GM12878 (cell line): ENCODE measurements around the gene RCC2. TPM values are rescaled to one million over a fixed set of nuclear protein-coding genes. Genes with fewer than 3 reads are reported as not detected.

Experiments used
- ATAC-seq: fragments of 200-7000 bp; cut with Tn5 transposase; 3 replicates; pipeline ENCODE4 v1.9.1; 2020; ENCODE audit warnings: mild to moderate bottlenecking, moderate library complexity
- BruUV-seq: library from RNA; stranded (reverse); fragments of 400-500 nt; replicated peaks from 2 replicates; lab custom pipeline; 2021; lab: Mats Ljungman, UMichigan
- CTCF ChIA-PET: fragments of 300-600 bp; sonication (Branson Sonifier 250); formaldehyde crosslinking; extraction: SDS; loops from one replicate; lab custom pipeline; 2021; ENCODE audit warnings: inconsistent platforms; lab: Yijun Ruan, JAX
- POLR2A ChIA-PET: fragments of 350-600 bp; formaldehyde crosslinking; extraction: SDS; loops from one replicate; lab custom pipeline; 2021; ENCODE audit warnings: inconsistent platforms; lab: Charles Lee
- RAD21 ChIA-PET: fragments of 300-600 bp; sonication (Branson Sonifier 250); formaldehyde crosslinking; loops from one replicate; lab custom pipeline; 2023; ENCODE audit warnings: antibody characterized with exemption; ENCODE audit not compliant: unreplicated experiment; lab: Charles Lee
- SMC1A ChIA-PET: fragments of 300-600 bp; sonication (Branson Sonifier 250); formaldehyde crosslinking; loops from one replicate; lab custom pipeline; 2023; ENCODE audit not compliant: unreplicated experiment, uncharacterized antibody; lab: Charles Lee
- DNase-seq: peaks from one replicate; pipeline ENCODE4 v3.0.0-alpha.2; 2011; ENCODE audit warnings: low read depth, low spot score
- FAIRE-seq: peaks from 3 replicates; lab custom pipeline; 2011; peaks lifted over from hg19 to GRCh38; lab: Jason Lieb, UNC
- H2AFZ ChIP-seq: 2 replicates; pipeline ENCODE4 v1.6.0; 2011; ENCODE audit warnings: low read depth, low read length, control low read depth; ENCODE audit not compliant: control insufficient read depth
- H3K27ac ChIP-seq: 2 replicates; pipeline ENCODE4 v1.5.1; 2011; ENCODE audit warnings: control low read depth; ENCODE audit not compliant: control insufficient read depth, insufficient read depth
- H3K27me3 ChIP-seq, 2 experiments: replicated peaks in 1 of 2; 2 replicates each; pipeline versions ENCODE4 v1.6.0 to v1.6.1; 2011; ENCODE audit warnings: low read length in 1 of 2; ENCODE audit not compliant: control insufficient read depth in 2 of 2, insufficient read depth in 2 of 2
- H3K36me3 ChIP-seq, 2 experiments: 2 replicates each; pipeline ENCODE4 v1.5.1; 2011; ENCODE audit warnings: low read length in 1 of 2; ENCODE audit not compliant: control insufficient read depth in 2 of 2, insufficient read depth in 2 of 2
- H3K4me1 ChIP-seq: 2 replicates; pipeline ENCODE4 v1.6.1; 2011; ENCODE audit warnings: mild to moderate bottlenecking, low read length, moderate library complexity, mixed read lengths; ENCODE audit not compliant: control insufficient read depth, insufficient read depth
- H3K4me2 ChIP-seq: 2 replicates; pipeline ENCODE4 v1.6.0; 2011; ENCODE audit warnings: control low read depth; ENCODE audit not compliant: control insufficient read depth, insufficient read depth
- H3K4me3 ChIP-seq: fragments of 200-600 bp; sonication (generic); 2 replicates; pipeline ENCODE4 v1.5.1; 2016
- H3K79me2 ChIP-seq: 2 replicates; pipeline ENCODE4 v1.6.0; 2011; ENCODE audit warnings: low read length; ENCODE audit not compliant: control insufficient read depth, insufficient read depth
- H3K9ac ChIP-seq: 2 replicates; pipeline ENCODE4 v1.8.0; 2011; ENCODE audit warnings: low read length, control low read depth, mixed read lengths; ENCODE audit not compliant: control insufficient read depth, insufficient read depth
- H3K9me3 ChIP-seq: replicated peaks from 3 replicates; pipeline ENCODE4 v1.5.1; 2011; ENCODE audit warnings: mild to moderate bottlenecking, low read length; ENCODE audit not compliant: control insufficient read depth, insufficient read depth
- H4K20me1 ChIP-seq: 2 replicates; pipeline ENCODE4 v1.6.0; 2011; ENCODE audit not compliant: control insufficient read depth, insufficient read depth
- CHD2 ChIP-seq: IDR thresholded peaks from 2 replicates; pipeline ENCODE4 v1.6.1; 2011; ENCODE audit warnings: low read depth, low read length, improper control_type of control experiment, borderline replicate concordance
- HDGF ChIP-seq: fragments of 450-650 bp; IDR thresholded peaks from 2 replicates; pipeline ENCODE4 v1.6.1; 2016; ENCODE audit warnings: antibody characterized with exemption
- POU2F2 ChIP-seq: IDR thresholded peaks from 3 replicates; pipeline ENCODE4 v1.6.1; 2011; ENCODE audit warnings: low read depth, mild to moderate bottlenecking, low read length, borderline replicate concordance
- RAD21 ChIP-seq: IDR thresholded peaks from 2 replicates; pipeline ENCODE4 v1.6.1; 2011; ENCODE audit warnings: mild to moderate bottlenecking, low read depth, low read length, moderate library complexity; ENCODE audit not compliant: insufficient read depth
- WGBS: methylation state at CpG from one replicate; pipeline ENCODE4 v1.1.6; 2016; ENCODE audit warnings: low lambda C conversion rate; ENCODE audit not compliant: insufficient replicate concordance, insufficient coverage; ENCODE audit errors: missing lambda C conversion rate; 5-methylcytosine and 5-hydroxymethylcytosine counted together
- in situ Hi-C: fragments of 300-500 bp; cut with MboI; formaldehyde crosslinking; loops from 9 replicates; pipeline ENCODE4 v1.14.3; 2018; ENCODE audit warnings: mixed read lengths
- intact Hi-C: fragments of 100-400 bp; cut with micrococcal nuclease; formaldehyde crosslinking; loops from one replicate; pipeline ENCODE4 v1.14.2; 2022; ENCODE audit not compliant: unreplicated experiment
- polyA plus RNA-seq, 11 experiments: library from polyadenylated mRNA; depleted of rRNA in 4 of 11; unstranded in 6 of 11; stranded (reverse) in 5 of 11; fragments of >200 nt; fragmentation: Nextera tagmentation in 4 of 11; fragmentation: Illumina TruSeq in 1 of 11; extraction: Ambion mirVana in 4 of 11; extraction: Trizol in 1 of 11; gene quantifications; 1 replicate in 1 of 11; 2 replicates in 10 of 11; pipeline versions ENCODE4 v1.2.1 to v1.2.3, GENCODE V29; 2011 to 2016; ENCODE audit warnings: inconsistent platforms in 2 of 11, missing spikeins in 2 of 11, low read depth in 1 of 11
- total RNA-seq, 4 experiments: library from RNA; depleted of rRNA in 3 of 4; stranded (reverse); fragments of >200 nt in 3 of 4; fragmentation: Illumina TruSeq in 1 of 4; extraction: Trizol in 1 of 4; gene quantifications; 2 replicates each; pipeline versions ENCODE4 v1.2.1 to v1.2.3, GENCODE V29; 2013 to 2021
- TF ChIP-seq, protein P1 (sequence below): fragments of 150-350 bp; IDR thresholded peaks from 2 replicates; pipeline ENCODE4 v1.6.1; 2016; ENCODE audit warnings: low read depth, low read length
- TF ChIP-seq, protein P2 (sequence below): fragments of 450-650 bp; formaldehyde crosslinking; IDR thresholded peaks from 2 replicates; pipeline ENCODE4 v1.5.0; 2022; ENCODE audit warnings: mild to moderate bottlenecking, missing genetic modification characterization

The RCC2 gene
- total and polyA plus RNA-seq, 10 of the 15 experiments (the other 5 are each of a cell fraction or from before 2014, with no cell fraction given) = 10.7 to 176 (median 85.5) TPM

DNA sequence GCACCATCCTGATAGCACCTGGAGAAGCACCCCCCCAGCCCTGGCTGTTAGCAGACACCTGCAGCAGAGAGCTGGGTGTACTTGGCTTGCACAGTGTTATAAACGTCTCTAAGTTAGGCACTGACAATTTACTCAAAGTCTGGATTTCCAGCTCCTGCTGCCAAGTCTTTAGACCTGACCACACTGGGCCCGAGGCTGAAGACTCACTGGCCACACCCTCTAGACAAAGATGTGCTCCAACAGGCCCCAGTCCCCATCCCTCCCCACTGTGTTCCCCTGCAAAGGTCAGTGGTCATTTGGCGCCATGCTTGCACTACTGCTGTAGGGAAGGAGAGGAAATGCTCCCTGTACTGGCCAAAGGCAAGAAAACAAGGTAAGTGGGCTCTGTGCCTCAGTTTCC lies 36.4 kb downstream of the RCC2 start:
- H3K4me3 ChIP-seq = no peak overlapping the region
- no peaks in the 10 kb centered on the region for H3K79me2 ChIP-seq
- DNase-seq = no peak
- no peak overlapping the region for H2AFZ ChIP-seq
- H4K20me1 ChIP-seq = no peaks in the 10 kb centered on the region; the same call in 1 of the 2 replicates
- ChIA-PET POLR2A (no interaction called here), SMC1A (no interaction called here), CTCF (no interaction called here), RAD21 (no interaction called here)
- H3K36me3 ChIP-seq = peaks cover 4 to 6% of the 10 kb centered on the region in 2 experiments; a peak in 3 of 4 replicates
- H3K4me2 ChIP-seq = no peak overlapping the region
- no peak for FAIRE-seq
- intact Hi-C loops = no loop called here
- 28% methylated on average over 3 of the region's 3 CpGs for WGBS
- no peaks in the 10 kb centered on the region for H3K9me3 ChIP-seq
- no peaks in the 10 kb centered on the region for H3K27me3 ChIP-seq
- H3K27ac ChIP-seq = no peak overlapping the region
- ATAC-seq = no peak
- TF ChIP-seq CHD2 (no peak), HDGF (no peak), RAD21 (no peak), POU2F2 (no peak)
- TF ChIP-seq, protein P1, sequence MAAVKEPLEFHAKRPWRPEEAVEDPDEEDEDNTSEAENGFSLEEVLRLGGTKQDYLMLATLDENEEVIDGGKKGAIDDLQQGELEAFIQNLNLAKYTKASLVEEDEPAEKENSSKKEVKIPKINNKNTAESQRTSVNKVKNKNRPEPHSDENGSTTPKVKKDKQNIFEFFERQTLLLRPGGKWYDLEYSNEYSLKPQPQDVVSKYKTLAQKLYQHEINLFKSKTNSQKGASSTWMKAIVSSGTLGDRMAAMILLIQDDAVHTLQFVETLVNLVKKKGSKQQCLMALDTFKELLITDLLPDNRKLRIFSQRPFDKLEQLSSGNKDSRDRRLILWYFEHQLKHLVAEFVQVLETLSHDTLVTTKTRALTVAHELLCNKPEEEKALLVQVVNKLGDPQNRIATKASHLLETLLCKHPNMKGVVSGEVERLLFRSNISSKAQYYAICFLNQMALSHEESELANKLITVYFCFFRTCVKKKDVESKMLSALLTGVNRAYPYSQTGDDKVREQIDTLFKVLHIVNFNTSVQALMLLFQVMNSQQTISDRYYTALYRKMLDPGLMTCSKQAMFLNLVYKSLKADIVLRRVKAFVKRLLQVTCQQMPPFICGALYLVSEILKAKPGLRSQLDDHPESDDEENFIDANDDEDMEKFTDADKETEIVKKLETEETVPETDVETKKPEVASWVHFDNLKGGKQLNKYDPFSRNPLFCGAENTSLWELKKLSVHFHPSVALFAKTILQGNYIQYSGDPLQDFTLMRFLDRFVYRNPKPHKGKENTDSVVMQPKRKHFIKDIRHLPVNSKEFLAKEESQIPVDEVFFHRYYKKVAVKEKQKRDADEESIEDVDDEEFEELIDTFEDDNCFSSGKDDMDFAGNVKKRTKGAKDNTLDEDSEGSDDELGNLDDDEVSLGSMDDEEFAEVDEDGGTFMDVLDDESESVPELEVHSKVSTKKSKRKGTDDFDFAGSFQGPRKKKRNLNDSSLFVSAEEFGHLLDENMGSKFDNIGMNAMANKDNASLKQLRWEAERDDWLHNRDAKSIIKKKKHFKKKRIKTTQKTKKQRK = no peak
- TF ChIP-seq, protein P2, sequence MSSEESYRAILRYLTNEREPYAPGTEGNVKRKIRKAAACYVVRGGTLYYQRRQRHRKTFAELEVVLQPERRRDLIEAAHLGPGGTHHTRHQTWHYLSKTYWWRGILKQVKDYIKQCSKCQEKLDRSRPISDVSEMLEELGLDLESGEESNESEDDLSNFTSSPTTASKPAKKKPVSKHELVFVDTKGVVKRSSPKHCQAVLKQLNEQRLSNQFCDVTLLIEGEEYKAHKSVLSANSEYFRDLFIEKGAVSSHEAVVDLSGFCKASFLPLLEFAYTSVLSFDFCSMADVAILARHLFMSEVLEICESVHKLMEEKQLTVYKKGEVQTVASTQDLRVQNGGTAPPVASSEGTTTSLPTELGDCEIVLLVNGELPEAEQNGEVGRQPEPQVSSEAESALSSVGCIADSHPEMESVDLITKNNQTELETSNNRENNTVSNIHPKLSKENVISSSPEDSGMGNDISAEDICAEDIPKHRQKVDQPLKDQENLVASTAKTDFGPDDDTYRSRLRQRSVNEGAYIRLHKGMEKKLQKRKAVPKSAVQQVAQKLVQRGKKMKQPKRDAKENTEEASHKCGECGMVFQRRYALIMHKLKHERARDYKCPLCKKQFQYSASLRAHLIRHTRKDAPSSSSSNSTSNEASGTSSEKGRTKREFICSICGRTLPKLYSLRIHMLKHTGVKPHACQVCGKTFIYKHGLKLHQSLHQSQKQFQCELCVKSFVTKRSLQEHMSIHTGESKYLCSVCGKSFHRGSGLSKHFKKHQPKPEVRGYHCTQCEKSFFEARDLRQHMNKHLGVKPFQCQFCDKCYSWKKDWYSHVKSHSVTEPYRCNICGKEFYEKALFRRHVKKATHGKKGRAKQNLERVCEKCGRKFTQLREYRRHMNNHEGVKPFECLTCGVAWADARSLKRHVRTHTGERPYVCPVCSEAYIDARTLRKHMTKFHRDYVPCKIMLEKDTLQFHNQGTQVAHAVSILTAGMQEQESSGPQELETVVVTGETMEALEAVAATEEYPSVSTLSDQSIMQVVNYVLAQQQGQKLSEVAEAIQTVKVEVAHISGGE (CRISPR knock-in tag) = no peak
- H3K4me1 ChIP-seq = no peaks in the 10 kb centered on the region
- no TSS peak for BruUV-seq
- in situ Hi-C loops = no loop called here
- H3K9ac ChIP-seq = no peak overlapping the region
